Middle frontal gyrus (tissue), 1 donor: ENCODE measurements around the gene TTYH2.
"Not testable (repeated sequence)": the region's sequence is repeated elsewhere in the genome, so short reads cannot be mapped to it uniquely, and the experiment has no call there.

ENCODE experiments used
- DNase-seq: peaks from one replicate; pipeline ENCODE4 v3.0.0-alpha.2; 2015; ENCODE audit warnings: low spot score; ENCODE audit errors: extremely low spot score

Gene TTYH2, protein sequence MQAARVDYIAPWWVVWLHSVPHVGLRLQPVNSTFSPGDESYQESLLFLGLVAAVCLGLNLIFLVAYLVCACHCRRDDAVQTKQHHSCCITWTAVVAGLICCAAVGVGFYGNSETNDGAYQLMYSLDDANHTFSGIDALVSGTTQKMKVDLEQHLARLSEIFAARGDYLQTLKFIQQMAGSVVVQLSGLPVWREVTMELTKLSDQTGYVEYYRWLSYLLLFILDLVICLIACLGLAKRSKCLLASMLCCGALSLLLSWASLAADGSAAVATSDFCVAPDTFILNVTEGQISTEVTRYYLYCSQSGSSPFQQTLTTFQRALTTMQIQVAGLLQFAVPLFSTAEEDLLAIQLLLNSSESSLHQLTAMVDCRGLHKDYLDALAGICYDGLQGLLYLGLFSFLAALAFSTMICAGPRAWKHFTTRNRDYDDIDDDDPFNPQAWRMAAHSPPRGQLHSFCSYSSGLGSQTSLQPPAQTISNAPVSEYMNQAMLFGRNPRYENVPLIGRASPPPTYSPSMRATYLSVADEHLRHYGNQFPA

DNA sequence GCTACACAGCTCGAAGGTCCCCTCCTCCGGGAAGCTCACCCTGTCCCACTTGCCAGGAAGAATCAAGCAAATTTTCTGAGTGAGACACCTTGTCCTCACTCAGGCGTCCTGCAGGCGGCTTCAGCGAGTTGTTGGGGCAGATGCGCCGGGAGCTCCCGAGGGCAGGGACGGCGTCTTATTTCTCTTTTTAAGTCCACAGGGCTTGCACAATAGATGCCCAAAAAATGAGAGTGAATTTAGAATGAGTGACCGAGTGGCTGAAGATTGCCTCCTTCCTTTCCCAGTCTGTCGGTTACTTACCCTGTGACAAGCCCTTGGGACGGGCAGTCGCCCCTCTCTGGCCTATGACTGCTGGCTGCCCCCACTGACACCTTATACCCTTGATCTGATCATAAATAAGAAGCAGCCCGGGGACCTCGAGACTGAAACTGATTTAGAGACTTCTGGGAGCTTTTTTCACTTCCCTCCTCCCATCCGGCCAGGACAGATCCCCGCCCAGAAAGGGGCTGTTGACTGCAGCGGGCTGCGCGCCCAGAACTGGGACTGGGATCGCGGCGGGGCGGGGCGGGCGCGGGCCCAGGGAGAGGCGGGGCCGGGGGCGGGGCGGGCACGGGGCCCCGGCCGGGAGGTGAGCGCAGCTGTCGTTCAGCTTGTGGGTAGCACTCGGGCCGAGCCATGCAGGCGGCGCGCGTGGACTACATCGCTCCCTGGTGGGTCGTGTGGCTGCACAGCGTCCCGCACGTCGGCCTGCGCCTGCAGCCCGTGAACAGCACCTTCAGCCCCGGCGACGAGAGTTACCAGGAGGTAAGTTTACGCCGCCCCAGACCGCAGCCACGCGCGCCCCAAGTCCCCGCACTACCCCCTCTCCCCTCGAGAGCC, at the start of gene TTYH2:
TTYH2 (plus strand) TSS at position 659 of the 879 bp plus-strand sequence; CDS start at position 676, 17 bp downstream.
- DNase-seq = peak; percentile 76

- DNase-seq = no peak
These were observed 49.5 kb upstream of the TTYH2 start for GRCh38 chr17:74163836-74164235.

DNA sequence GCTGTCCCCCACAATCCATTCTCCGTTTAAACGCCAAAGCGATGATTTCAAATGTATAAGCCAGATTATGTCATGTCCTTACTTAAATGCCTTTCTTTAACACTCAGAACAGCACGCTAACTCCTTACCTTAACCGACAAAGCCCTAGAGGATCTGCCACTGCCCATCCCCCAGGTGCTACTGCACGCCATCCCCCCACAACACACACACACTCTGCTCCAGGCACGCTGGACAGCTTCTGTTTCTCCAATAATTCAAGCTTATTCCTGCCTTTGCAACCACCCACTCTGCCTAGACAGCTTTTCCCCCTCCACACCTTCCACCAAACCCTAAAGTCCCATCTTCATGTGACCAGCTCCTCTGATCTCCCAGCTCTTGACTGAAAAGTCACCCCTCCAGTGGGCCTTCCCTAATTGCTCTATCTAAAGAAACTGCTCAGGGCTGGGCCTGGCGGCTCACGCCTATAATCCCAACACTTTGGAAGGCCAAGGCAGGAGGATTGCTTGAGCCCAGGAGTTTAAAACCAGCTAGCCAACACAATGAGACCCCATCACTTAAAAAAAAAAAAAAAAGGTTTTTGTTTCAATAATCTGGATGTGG, 48.8 kb upstream of the TTYH2 start:
- DNase-seq = no peak

DNA sequence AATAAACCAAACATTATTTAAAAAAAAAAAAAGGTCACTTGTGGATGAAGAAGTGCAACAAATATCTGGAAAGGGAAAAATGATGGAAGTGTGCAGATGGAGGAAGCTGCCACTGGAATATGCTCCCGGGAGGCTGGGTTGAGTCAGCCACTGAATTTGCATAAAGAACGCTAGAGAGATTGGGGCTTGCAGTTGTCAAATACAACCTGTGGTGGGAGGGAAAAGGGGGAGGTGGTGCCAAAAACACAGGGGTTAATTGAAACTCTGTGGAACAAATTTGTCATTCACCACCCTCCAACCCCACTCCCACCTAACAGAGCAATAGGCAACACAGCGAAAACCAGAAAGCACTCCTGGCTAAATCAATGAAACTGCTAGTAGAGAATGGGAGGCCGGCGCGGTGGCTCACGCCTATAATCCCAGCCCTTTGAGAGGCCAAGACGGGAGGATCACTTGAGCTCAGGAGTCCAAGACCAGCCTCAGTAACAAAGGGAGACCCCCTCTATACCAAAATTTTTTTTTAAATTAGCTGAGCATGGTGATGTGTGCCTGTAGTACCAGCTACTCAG, 47.5 kb upstream of the TTYH2 start:
- DNase-seq = no peak

GRCh38 chr17:74170924-74171323, 42.4 kb upstream of the TTYH2 start:
- no peak for DNase-seq

GRCh38 chr17:74172700-74173099, 40.7 kb upstream of the TTYH2 start:
- DNase-seq = no peak

GRCh38 chr17:74176546-74177001, 36.8 kb upstream of the TTYH2 start:
- DNase-seq = peak; percentile 62

- DNase-seq = no peak
These were observed 36.3 kb upstream of the TTYH2 start for GRCh38 chr17:74177018-74177450.

- no peak for DNase-seq
These were observed 33.8 kb upstream of the TTYH2 start for GRCh38 chr17:74179576-74179975.

GRCh38 chr17:74180336-74180735, 33.0 kb upstream of the TTYH2 start:
- no peak for DNase-seq

DNA sequence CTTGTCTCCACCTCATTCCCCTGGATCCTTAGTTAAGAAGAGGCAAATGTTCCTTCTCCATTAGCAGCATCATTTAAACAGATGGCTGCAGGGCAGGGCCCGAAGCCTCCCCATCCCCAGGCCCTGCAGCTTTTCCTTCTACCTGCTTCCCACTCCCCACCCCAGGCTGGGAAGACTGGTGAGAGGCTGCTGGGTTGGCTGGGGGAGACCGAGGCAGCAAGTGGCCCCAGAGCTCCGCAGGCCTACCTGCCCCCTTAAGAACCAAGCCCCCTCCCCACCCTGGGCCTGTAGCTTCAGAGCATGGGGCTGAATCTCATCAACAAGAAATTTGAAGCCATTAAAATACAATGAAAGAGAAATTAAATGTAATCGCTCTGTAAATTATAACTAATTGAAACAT, 32.0 kb upstream of the TTYH2 start:
- no peak for DNase-seq

DNA sequence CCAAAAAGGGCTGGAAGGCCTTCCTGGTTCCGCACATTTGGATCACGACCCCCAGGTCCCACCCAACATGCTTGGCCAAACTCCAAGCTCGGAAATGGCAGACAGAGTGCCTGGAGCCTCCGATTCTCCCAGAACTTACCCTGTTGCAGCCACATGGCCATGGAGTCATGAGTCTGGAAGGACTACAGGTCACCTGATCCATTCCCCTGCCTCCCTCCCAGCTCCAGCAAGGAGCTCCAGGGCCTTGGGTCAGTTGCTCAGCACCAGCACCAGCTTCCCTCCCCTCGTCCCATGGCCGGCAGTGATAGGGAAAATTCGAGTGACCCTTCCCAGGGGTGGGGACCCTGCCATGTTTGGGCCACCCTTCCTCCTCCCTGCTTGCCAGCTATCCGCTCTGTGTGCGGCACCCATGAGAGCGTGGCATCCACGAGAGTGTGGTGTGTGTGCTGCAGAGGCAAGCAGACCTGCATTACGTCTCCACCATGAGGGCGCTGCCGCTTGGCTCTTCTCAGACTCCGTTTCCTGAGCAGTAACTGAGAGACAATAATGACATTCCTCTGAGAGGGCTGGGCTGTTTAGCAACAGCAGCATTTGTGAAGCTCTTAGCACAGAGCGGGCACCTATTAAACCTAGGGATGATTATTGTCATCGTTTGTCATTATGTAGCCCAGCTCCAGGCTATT, 31.2 kb upstream of the TTYH2 start:
- DNase-seq = no peak

GRCh38 chr17:74183411-74183810, 30.0 kb upstream of the TTYH2 start:
- DNase-seq = no peak

DNA sequence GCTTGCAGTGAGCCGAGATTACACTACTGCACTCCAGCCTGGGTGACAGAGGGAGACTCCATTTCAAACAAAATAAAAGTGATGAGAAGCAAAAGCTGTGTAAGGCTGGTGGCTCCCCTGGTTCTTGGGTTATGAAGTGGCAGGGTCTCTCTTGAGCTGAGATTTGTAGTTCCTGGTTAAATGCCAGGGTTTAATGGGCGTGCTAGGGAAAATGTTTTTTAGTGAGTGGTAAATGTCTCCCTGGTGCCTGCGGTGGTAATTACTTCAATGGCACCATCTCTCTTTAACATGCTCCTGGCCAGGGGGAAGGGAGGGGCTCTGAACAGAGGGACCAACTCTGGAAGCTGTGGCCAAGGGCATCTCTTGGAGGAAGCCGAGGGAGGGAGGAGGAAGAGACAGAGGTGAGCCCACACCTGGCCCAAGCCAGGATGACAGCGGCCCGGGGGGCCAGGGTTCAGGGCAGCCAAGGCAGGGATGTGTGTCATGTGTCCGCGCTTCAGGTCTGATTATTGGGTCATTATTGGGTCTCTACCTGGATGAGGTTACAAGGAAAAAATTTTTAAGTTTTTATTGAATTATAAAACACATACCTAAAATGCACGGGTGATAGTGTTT, 27.7 kb upstream of the TTYH2 start:
- DNase-seq = no peak

DNA sequence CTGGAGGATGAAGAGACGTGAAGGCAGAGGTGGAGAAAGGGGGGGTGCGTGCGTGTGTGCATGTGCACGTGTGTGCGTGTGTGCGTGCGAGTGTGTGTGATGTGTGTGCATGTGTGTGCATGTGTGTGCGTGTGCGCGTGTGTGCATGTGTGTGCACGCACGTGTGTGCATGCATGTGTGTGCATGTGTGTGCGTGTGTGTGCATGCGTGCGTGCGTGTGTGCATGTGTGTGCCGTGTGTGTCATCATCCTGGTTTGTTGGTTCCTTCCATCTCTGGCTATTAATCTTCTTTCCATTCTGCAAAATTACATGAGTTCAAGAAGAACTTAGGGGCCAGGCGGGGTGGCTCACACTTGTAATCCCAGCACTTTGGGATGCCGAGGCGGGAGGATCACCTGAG, 26.9 kb upstream of the TTYH2 start:
- no peak for DNase-seq

DNA sequence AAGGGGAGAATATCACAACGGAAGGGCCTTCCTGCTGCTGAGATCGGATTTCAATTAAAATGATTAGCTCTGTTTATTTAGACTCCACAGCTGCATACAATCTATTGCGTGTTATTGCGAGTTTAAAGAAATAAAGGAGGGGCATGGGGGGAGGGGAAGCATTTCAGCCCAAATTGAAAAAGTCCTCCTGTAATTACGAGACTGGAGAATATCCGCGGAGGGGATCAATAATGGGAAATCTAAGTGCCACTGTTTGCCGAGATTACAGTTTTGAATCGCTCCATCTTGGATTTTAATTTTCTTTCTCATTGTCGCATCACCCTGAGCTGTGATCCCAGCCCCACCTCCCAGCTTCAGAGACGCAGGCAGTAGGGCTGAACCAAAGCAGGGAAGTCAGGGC, 25.6 kb upstream of the TTYH2 start:
- no peak for DNase-seq

DNA sequence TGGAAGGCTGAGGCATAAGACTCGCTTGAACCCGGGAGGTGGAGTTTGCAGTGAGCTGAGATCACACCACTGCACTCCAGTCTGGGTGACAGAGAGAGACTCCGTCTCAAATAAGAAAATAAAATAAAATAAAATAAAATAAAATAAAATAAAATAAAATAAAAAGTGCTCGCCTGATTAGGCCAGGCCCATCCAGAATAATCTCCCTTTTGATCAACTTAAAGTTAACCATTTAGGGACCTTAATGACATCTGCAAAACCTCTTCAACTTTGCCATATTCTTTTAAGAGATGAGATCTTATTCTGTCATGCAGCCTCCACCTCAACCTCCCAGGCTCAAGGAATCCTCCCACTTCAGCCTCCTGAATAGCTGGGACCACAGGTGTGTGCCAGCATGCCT, 24.7 kb upstream of the TTYH2 start:
- DNase-seq = not testable (repeated sequence)

- DNase-seq = peak; percentile 51
These were observed 23.2 kb upstream of the TTYH2 start for GRCh38 chr17:74190154-74190553.

GRCh38 chr17:74190807-74191406, 22.5 kb upstream of the TTYH2 start:
- no peak for DNase-seq
